Measurements from ENCODE around the gene DNAH5.
"Not testable (repeated sequence)": the region's sequence is repeated elsewhere in the genome, so short reads cannot be mapped to it uniquely, and the experiment has no call there.

Gene DNAH5

GRCh38 chr5:13798569-13798968, 145.9 kb downstream of the DNAH5 start:
- not testable (repeated sequence) for H3K36me3 ChIP-seq (ENCODE audit: control insufficient read depth, insufficient read depth, low read length); H3K27ac ChIP-seq (ENCODE audit: insufficient read depth, low read depth, low read length, poor library complexity, severe bottlenecking); H3K4me3 ChIP-seq (ENCODE audit: insufficient read depth, low read depth, low read length); H3K9me3 ChIP-seq (ENCODE audit: control insufficient read depth, low read length); H3K4me1 ChIP-seq (ENCODE audit: control insufficient read depth, insufficient read depth, low read length); H3K27me3 ChIP-seq (ENCODE audit: control insufficient read depth, insufficient read depth, low read length, poor library complexity, severe bottlenecking)
- WGBS, 2 experiments = 93 to 96% methylated on average over 2 of the region's 2 CpGs

GRCh38 chr5:13785781-13786415, 158.6 kb downstream of the DNAH5 start:
- H3K27me3 ChIP-seq (ENCODE audit: control insufficient read depth, insufficient read depth, low read length, poor library complexity, severe bottlenecking) = no peaks in the 10 kb centered on the region
- no peaks in the 10 kb centered on the region for H3K36me3 ChIP-seq (ENCODE audit: control insufficient read depth, insufficient read depth, low read length)
- no peak overlapping the region for H3K27ac ChIP-seq (ENCODE audit: insufficient read depth, low read depth, low read length, poor library complexity, severe bottlenecking)
- 94% methylated on average over 6 of the region's 6 CpGs for WGBS, 2 experiments
- H3K9me3 ChIP-seq (ENCODE audit: control insufficient read depth, low read length) = no peaks in the 10 kb centered on the region
- H3K4me3 ChIP-seq (ENCODE audit: insufficient read depth, low read depth, low read length) = no peak overlapping the region
- no peaks in the 10 kb centered on the region for H3K4me1 ChIP-seq (ENCODE audit: control insufficient read depth, insufficient read depth, low read length)

GRCh38 chr5:13783726-13784125, 160.8 kb downstream of the DNAH5 start:
- Histone ChIP-seq H3K36me3 (ENCODE audit: control insufficient read depth, insufficient read depth, low read length) (no peaks in the 10 kb centered on the region), H3K27ac (ENCODE audit: insufficient read depth, low read depth, low read length, poor library complexity, severe bottlenecking) (no peak overlapping the region), H3K4me1 (ENCODE audit: control insufficient read depth, insufficient read depth, low read length) (no peaks in the 10 kb centered on the region), H3K27me3 (ENCODE audit: control insufficient read depth, insufficient read depth, low read length, poor library complexity, severe bottlenecking) (no peaks in the 10 kb centered on the region), H3K4me3 (ENCODE audit: insufficient read depth, low read depth, low read length) (no peak overlapping the region), H3K9me3 (ENCODE audit: control insufficient read depth, low read length) (no peaks in the 10 kb centered on the region)
- 91 to 94% methylated on average over 10 of the region's 10 CpGs for WGBS, 2 experiments

- WGBS, 2 experiments = 75 to 88% methylated on average over 1 of the region's 1 CpG
Measured at GRCh38 chr5:13780081-13780480, 164.4 kb downstream of the DNAH5 start.

GRCh38 chr5:13773649-13774048, 170.8 kb downstream of the DNAH5 start:
- peaks cover 4% of the 10 kb centered on the region for H3K4me1 ChIP-seq (ENCODE audit: control insufficient read depth, insufficient read depth, low read length)
- no peaks in the 10 kb centered on the region for H3K9me3 ChIP-seq (ENCODE audit: control insufficient read depth, low read length)
- H3K4me3 ChIP-seq (ENCODE audit: insufficient read depth, low read depth, low read length) = no peak overlapping the region
- H3K27ac ChIP-seq (ENCODE audit: insufficient read depth, low read depth, low read length, poor library complexity, severe bottlenecking) = no peak overlapping the region
- H3K27me3 ChIP-seq (ENCODE audit: control insufficient read depth, insufficient read depth, low read length, poor library complexity, severe bottlenecking) = no peaks in the 10 kb centered on the region
- H3K36me3 ChIP-seq (ENCODE audit: control insufficient read depth, insufficient read depth, low read length) = no peaks in the 10 kb centered on the region
- 76 to 78% methylated on average over 2 of the region's 2 CpGs for WGBS, 2 experiments

More at GRCh38 chr5:13780081-13780480, 164.4 kb downstream of the DNAH5 start:
- Histone ChIP-seq H3K27ac (ENCODE audit: insufficient read depth, low read depth, low read length, poor library complexity, severe bottlenecking) (no peak overlapping the region), H3K9me3 (ENCODE audit: control insufficient read depth, low read length) (no peaks in the 10 kb centered on the region), H3K4me3 (ENCODE audit: insufficient read depth, low read depth, low read length) (no peak overlapping the region), H3K4me1 (ENCODE audit: control insufficient read depth, insufficient read depth, low read length) (no peaks in the 10 kb centered on the region), H3K36me3 (ENCODE audit: control insufficient read depth, insufficient read depth, low read length) (no peaks in the 10 kb centered on the region), H3K27me3 (ENCODE audit: control insufficient read depth, insufficient read depth, low read length, poor library complexity, severe bottlenecking) (no peaks in the 10 kb centered on the region)

GRCh38 chr5:13771011-13771571, 173.4 kb downstream of the DNAH5 start:
- peaks cover 4% of the 10 kb centered on the region for H3K4me1 ChIP-seq (ENCODE audit: control insufficient read depth, insufficient read depth, low read length)
- 100% methylated on average over 1 of the region's 1 CpG for WGBS, 2 experiments
- H3K36me3 ChIP-seq (ENCODE audit: control insufficient read depth, insufficient read depth, low read length) = no peaks in the 10 kb centered on the region
- H3K9me3 ChIP-seq (ENCODE audit: control insufficient read depth, low read length) = no peaks in the 10 kb centered on the region
- H3K4me3 ChIP-seq (ENCODE audit: insufficient read depth, low read depth, low read length) = no peak overlapping the region
- no peak overlapping the region for H3K27ac ChIP-seq (ENCODE audit: insufficient read depth, low read depth, low read length, poor library complexity, severe bottlenecking)
- no peaks in the 10 kb centered on the region for H3K27me3 ChIP-seq (ENCODE audit: control insufficient read depth, insufficient read depth, low read length, poor library complexity, severe bottlenecking)

- Histone ChIP-seq H3K27ac (ENCODE audit: insufficient read depth, low read depth, low read length, poor library complexity, severe bottlenecking) (no peak overlapping the region), H3K27me3 (ENCODE audit: control insufficient read depth, insufficient read depth, low read length, poor library complexity, severe bottlenecking) (no peaks in the 10 kb centered on the region), H3K9me3 (ENCODE audit: control insufficient read depth, low read length) (no peaks in the 10 kb centered on the region), H3K36me3 (ENCODE audit: control insufficient read depth, insufficient read depth, low read length) (no peaks in the 10 kb centered on the region), H3K4me1 (ENCODE audit: control insufficient read depth, insufficient read depth, low read length) (no peaks in the 10 kb centered on the region), H3K4me3 (ENCODE audit: insufficient read depth, low read depth, low read length) (no peak overlapping the region)
- 91 to 97% methylated on average over 3 of the region's 3 CpGs for WGBS, 2 experiments
Measured at GRCh38 chr5:13766236-13766635, 178.3 kb downstream of the DNAH5 start.

- H3K36me3 ChIP-seq (ENCODE audit: control insufficient read depth, insufficient read depth, low read length) = no peaks in the 10 kb centered on the region
- 88 to 93% methylated on average over 3 of the region's 3 CpGs for WGBS, 2 experiments
- H3K9me3 ChIP-seq (ENCODE audit: control insufficient read depth, low read length) = no peaks in the 10 kb centered on the region
- H3K4me3 ChIP-seq (ENCODE audit: insufficient read depth, low read depth, low read length) = no peak overlapping the region
- H3K27ac ChIP-seq (ENCODE audit: insufficient read depth, low read depth, low read length, poor library complexity, severe bottlenecking) = no peak overlapping the region
- H3K27me3 ChIP-seq (ENCODE audit: control insufficient read depth, insufficient read depth, low read length, poor library complexity, severe bottlenecking) = no peaks in the 10 kb centered on the region
- H3K4me1 ChIP-seq (ENCODE audit: control insufficient read depth, insufficient read depth, low read length) = no peaks in the 10 kb centered on the region
Measured at GRCh38 chr5:13763719-13764118, 180.8 kb downstream of the DNAH5 start.

GRCh38 chr5:13749766-13750165, 194.7 kb downstream of the DNAH5 start:
- no peaks in the 10 kb centered on the region for H3K27me3 ChIP-seq (ENCODE audit: control insufficient read depth, insufficient read depth, low read length, poor library complexity, severe bottlenecking)
- H3K4me3 ChIP-seq (ENCODE audit: insufficient read depth, low read depth, low read length) = no peak overlapping the region
- no peaks in the 10 kb centered on the region for H3K36me3 ChIP-seq (ENCODE audit: control insufficient read depth, insufficient read depth, low read length)
- H3K9me3 ChIP-seq (ENCODE audit: control insufficient read depth, low read length) = no peaks in the 10 kb centered on the region
- 75 to 76% methylated on average over 6 of the region's 6 CpGs for WGBS, 2 experiments
- H3K4me1 ChIP-seq (ENCODE audit: control insufficient read depth, insufficient read depth, low read length) = no peaks in the 10 kb centered on the region
- H3K27ac ChIP-seq (ENCODE audit: insufficient read depth, low read depth, low read length, poor library complexity, severe bottlenecking) = no peak overlapping the region

- H3K36me3 ChIP-seq (ENCODE audit: control insufficient read depth, insufficient read depth, low read length) = no peaks in the 10 kb centered on the region
- no peaks in the 10 kb centered on the region for H3K27me3 ChIP-seq (ENCODE audit: control insufficient read depth, insufficient read depth, low read length, poor library complexity, severe bottlenecking)
- no peak overlapping the region for H3K4me3 ChIP-seq (ENCODE audit: insufficient read depth, low read depth, low read length)
- no peaks in the 10 kb centered on the region for H3K4me1 ChIP-seq (ENCODE audit: control insufficient read depth, insufficient read depth, low read length)
- H3K27ac ChIP-seq (ENCODE audit: insufficient read depth, low read depth, low read length, poor library complexity, severe bottlenecking) = no peak overlapping the region
- H3K9me3 ChIP-seq (ENCODE audit: control insufficient read depth, low read length) = no peaks in the 10 kb centered on the region
Measured at GRCh38 chr5:13746026-13746425, 198.5 kb downstream of the DNAH5 start.

All from ectodermal cell (in vitro differentiated cells).